Loucy (cell line): ENCODE measurements around the gene HS6ST3.

ENCODE experiments used
- H2AFZ ChIP-seq: fragments of 200-600 bp; sonication (generic); 2 replicates; pipeline ENCODE4 v1.6.0; 2016; ENCODE audit warnings: antibody characterized with exemption, mild to moderate bottlenecking, low read length, moderate library complexity
- H3F3A ChIP-seq: fragments of 200-600 bp; 2 replicates; pipeline ENCODE4 v1.6.0; 2016; ENCODE audit warnings: antibody characterized with exemption, low read depth, mild to moderate bottlenecking
- H3K27me3 ChIP-seq: fragments of 200-600 bp; sonication (generic); 2 replicates; pipeline ENCODE4 v1.6.1; 2014; ENCODE audit warnings: low read length, mild to moderate bottlenecking; ENCODE audit not compliant: insufficient read depth, poor library complexity, severe bottlenecking
- H3K36me3 ChIP-seq: fragments of 200-600 bp; sonication (generic); 2 replicates; pipeline ENCODE4 v1.6.1; 2016; ENCODE audit warnings: low read length; ENCODE audit not compliant: insufficient read depth
- H3K4me1 ChIP-seq: fragments of 200-600 bp; sonication (generic); 2 replicates; pipeline ENCODE4 v1.5.1; 2014; ENCODE audit warnings: low read length, mild to moderate bottlenecking; ENCODE audit not compliant: insufficient read depth, poor library complexity, severe bottlenecking
- H3K4me2 ChIP-seq: fragments of 200-600 bp; sonication (generic); 2 replicates; pipeline ENCODE4 v1.6.0; 2014; ENCODE audit warnings: antibody characterized with exemption, low read length, low read depth, mild to moderate bottlenecking; ENCODE audit not compliant: poor library complexity, severe bottlenecking
- H3K4me3 ChIP-seq: fragments of 200-600 bp; sonication (generic); 2 replicates; pipeline ENCODE4 v1.5.1; 2014; ENCODE audit warnings: low read length, mild to moderate bottlenecking, mixed read lengths; ENCODE audit not compliant: poor library complexity, severe bottlenecking
- H3K79me2 ChIP-seq: fragments of 200-600 bp; sonication (generic); 2 replicates; pipeline ENCODE4 v1.6.1; 2014; ENCODE audit warnings: low read length; ENCODE audit not compliant: insufficient read depth
- H3K9ac ChIP-seq: fragments of 200-600 bp; sonication (generic); 2 replicates; pipeline ENCODE4 v1.6.0; 2014; ENCODE audit warnings: mild to moderate bottlenecking, low read depth, low read length, moderate library complexity; ENCODE audit not compliant: poor library complexity, severe bottlenecking
- H3K9me2 ChIP-seq: fragments of 200-600 bp; sonication (generic); replicated peaks from 2 replicates; pipeline ENCODE4 v1.6.1; 2016; ENCODE audit warnings: low read depth, low read length, mixed read lengths
- H3K9me3 ChIP-seq: fragments of 200-600 bp; sonication (generic); 2 replicates; pipeline ENCODE4 v1.6.1; 2014; ENCODE audit warnings: mild to moderate bottlenecking, antibody characterized with exemption, low read length, low read depth; ENCODE audit not compliant: insufficient read depth
- H4K20me1 ChIP-seq: fragments of 200-600 bp; sonication (generic); 2 replicates; pipeline ENCODE4 v1.6.0; 2014; ENCODE audit warnings: antibody characterized with exemption, low read length, mild to moderate bottlenecking; ENCODE audit not compliant: insufficient read depth, poor library complexity, severe bottlenecking
- CTCF ChIP-seq: fragments of 200-600 bp; sonication (generic); conservative IDR thresholded peaks from 2 replicates; pipeline ENCODE4 v1.5.1; 2014; ENCODE audit warnings: mild to moderate bottlenecking, antibody characterized with exemption, low read length
- EZH2phosphoT487 ChIP-seq: fragments of 200-600 bp; IDR thresholded peaks from 2 replicates; pipeline ENCODE4 v1.6.1; 2018; ENCODE audit warnings: antibody characterized with exemption, mild to moderate bottlenecking, moderate library complexity, borderline replicate concordance

The HS6ST3 gene

GRCh38 chr13:96783057-96783456, 693.1 kb downstream of the HS6ST3 start:
- TF ChIP-seq CTCF (no peak), EZH2phosphoT487 (no peak)
- no peaks in the 10 kb centered on the region for H3F3A ChIP-seq
- no peaks in the 10 kb centered on the region for H3K4me1 ChIP-seq
- no peaks in the 10 kb centered on the region for H4K20me1 ChIP-seq
- no peak overlapping the region for H3K9ac ChIP-seq
- H3K27me3 ChIP-seq, result no peaks in the 10 kb centered on the region
- H2AFZ ChIP-seq, result no peak overlapping the region
- H3K36me3 ChIP-seq, result no peaks in the 10 kb centered on the region
- H3K9me2 ChIP-seq, result no peaks in the 10 kb centered on the region
- H3K4me3 ChIP-seq, result no peak overlapping the region
- H3K79me2 ChIP-seq, result no peaks in the 10 kb centered on the region
- H3K9me3 ChIP-seq, result no peaks in the 10 kb centered on the region
- H3K4me2 ChIP-seq, result no peak overlapping the region

GRCh38 chr13:96783511-96783910, 693.6 kb downstream of the HS6ST3 start:
- no peaks in the 10 kb centered on the region for H4K20me1 ChIP-seq
- no peaks in the 10 kb centered on the region for H3K79me2 ChIP-seq
- H3K27me3 ChIP-seq, result no peaks in the 10 kb centered on the region
- no peaks in the 10 kb centered on the region for H3K4me1 ChIP-seq
- H3K9me2 ChIP-seq, result no peaks in the 10 kb centered on the region
- no peak overlapping the region for H3K4me3 ChIP-seq
- no peak overlapping the region for H3K4me2 ChIP-seq
- H2AFZ ChIP-seq, result no peak overlapping the region
- no peak overlapping the region for H3K9ac ChIP-seq
- H3K36me3 ChIP-seq, result no peaks in the 10 kb centered on the region
- TF ChIP-seq CTCF, result no peak
- TF ChIP-seq EZH2phosphoT487, result no peak
- no peaks in the 10 kb centered on the region for H3F3A ChIP-seq
- no peaks in the 10 kb centered on the region for H3K9me3 ChIP-seq

- no peaks in the 10 kb centered on the region for H3K36me3 ChIP-seq
- H2AFZ ChIP-seq, result no peak overlapping the region
- no peaks in the 10 kb centered on the region for H4K20me1 ChIP-seq
- H3K79me2 ChIP-seq, result no peaks in the 10 kb centered on the region
- no peaks in the 10 kb centered on the region for H3K4me1 ChIP-seq
- H3K9me3 ChIP-seq, result no peaks in the 10 kb centered on the region
- no peaks in the 10 kb centered on the region for H3K27me3 ChIP-seq
- TF ChIP-seq CTCF (no peak), EZH2phosphoT487 (no peak)
- H3K9me2 ChIP-seq, result no peaks in the 10 kb centered on the region
- H3K4me2 ChIP-seq, result no peak overlapping the region
- H3F3A ChIP-seq, result no peaks in the 10 kb centered on the region
- no peak overlapping the region for H3K9ac ChIP-seq
- H3K4me3 ChIP-seq, result no peak overlapping the region
Measured at GRCh38 chr13:96785986-96786385, 696.1 kb downstream of the HS6ST3 start.
